Chondrocyte (in vitro differentiated cells): ENCODE results near the gene ANKRD13C. TPM values are rescaled to one million over a fixed set of nuclear protein-coding genes. Genes with fewer than 3 reads are reported as not detected.
"Not testable (repeated sequence)": the region's sequence is repeated elsewhere in the genome, so short reads cannot be mapped to it uniquely, and the experiment has no call there.

Experiments used
- DNase-seq: peaks from one replicate; pipeline ENCODE4 v3.0.0; 2021; ENCODE audit warnings: mixed read lengths, low spot score
- H3K27ac Mint-ChIP-seq: one replicate; pipeline ENCODE4 v1.8.0; 2021; ENCODE audit warnings: mild to moderate bottlenecking, moderate library complexity, mixed read lengths; ENCODE audit not compliant: unreplicated experiment
- H3K27me3 Mint-ChIP-seq: 2 replicates; pipeline ENCODE4 v1.8.0; 2021; ENCODE audit warnings: low read depth, mixed read lengths
- H3K36me3 Mint-ChIP-seq: 2 replicates; pipeline ENCODE4 v1.8.0; 2021; ENCODE audit warnings: low read depth, mixed read lengths
- H3K4me1 Mint-ChIP-seq: 2 replicates; pipeline ENCODE4 v1.8.0; 2021; ENCODE audit warnings: low read depth, mild to moderate bottlenecking, mixed read lengths
- H3K4me3 Mint-ChIP-seq: one replicate; pipeline ENCODE4 v1.8.0; 2021; ENCODE audit warnings: mild to moderate bottlenecking, moderate library complexity, mixed read lengths; ENCODE audit not compliant: unreplicated experiment
- H3K9me3 Mint-ChIP-seq: 2 replicates; pipeline ENCODE4 v1.8.0; 2021; ENCODE audit warnings: low read depth, mixed read lengths
- total RNA-seq: library from RNA; stranded (reverse); gene quantifications from 3 replicates; pipeline ENCODE4 v1.2.1, GENCODE V29; 2021
- TF ChIP-seq, protein P1 (sequence below): fragments of 200-600 bp; sonication (generic); IDR thresholded peaks from 2 replicates; pipeline ENCODE4 v1.5.0; 2021; ENCODE audit warnings: antibody characterized with exemption, mild to moderate bottlenecking, moderate library complexity

Gene ANKRD13C
- total RNA-seq, 1 donor from 2014 or later = 19.4 TPM

- H3K36me3 Mint-ChIP-seq = no peaks in the 10 kb centered on the region
- no peak overlapping the region for H3K27ac Mint-ChIP-seq
- DNase-seq = no peak
- peaks cover 27% of the 10 kb centered on the region for H3K4me1 Mint-ChIP-seq
- no peaks in the 10 kb centered on the region for H3K9me3 Mint-ChIP-seq
- H3K4me3 Mint-ChIP-seq = peak overlapping the region; percentile 94
- TF ChIP-seq, protein P1, sequence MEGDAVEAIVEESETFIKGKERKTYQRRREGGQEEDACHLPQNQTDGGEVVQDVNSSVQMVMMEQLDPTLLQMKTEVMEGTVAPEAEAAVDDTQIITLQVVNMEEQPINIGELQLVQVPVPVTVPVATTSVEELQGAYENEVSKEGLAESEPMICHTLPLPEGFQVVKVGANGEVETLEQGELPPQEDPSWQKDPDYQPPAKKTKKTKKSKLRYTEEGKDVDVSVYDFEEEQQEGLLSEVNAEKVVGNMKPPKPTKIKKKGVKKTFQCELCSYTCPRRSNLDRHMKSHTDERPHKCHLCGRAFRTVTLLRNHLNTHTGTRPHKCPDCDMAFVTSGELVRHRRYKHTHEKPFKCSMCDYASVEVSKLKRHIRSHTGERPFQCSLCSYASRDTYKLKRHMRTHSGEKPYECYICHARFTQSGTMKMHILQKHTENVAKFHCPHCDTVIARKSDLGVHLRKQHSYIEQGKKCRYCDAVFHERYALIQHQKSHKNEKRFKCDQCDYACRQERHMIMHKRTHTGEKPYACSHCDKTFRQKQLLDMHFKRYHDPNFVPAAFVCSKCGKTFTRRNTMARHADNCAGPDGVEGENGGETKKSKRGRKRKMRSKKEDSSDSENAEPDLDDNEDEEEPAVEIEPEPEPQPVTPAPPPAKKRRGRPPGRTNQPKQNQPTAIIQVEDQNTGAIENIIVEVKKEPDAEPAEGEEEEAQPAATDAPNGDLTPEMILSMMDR = no peak
- H3K27me3 Mint-ChIP-seq = no peaks in the 10 kb centered on the region
These were observed 1.4 kb upstream of the ANKRD13C start for GRCh38 chr1:70355920-70356319.

DNA sequence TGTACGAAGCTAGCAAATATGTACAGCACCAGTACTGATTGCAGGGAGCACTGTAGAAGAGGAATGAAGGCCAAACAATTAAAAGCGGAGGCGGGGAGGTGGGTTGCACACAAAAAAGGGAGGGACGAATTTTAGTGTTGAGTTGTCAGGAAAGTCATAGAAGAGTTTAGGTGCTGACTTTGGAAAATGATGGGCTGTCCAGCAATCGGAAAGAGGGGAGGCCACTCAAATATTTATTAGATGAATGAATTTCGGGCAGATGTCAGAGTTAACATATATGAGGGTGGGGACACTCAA lies 537 bp upstream of the ANKRD13C start:
- Mint-ChIP-seq H3K4me3 (peak overlapping the region; percentile 94), H3K27me3 (no peaks in the 10 kb centered on the region), H3K9me3 (no peaks in the 10 kb centered on the region), H3K4me1 (peaks cover 34% of the 10 kb centered on the region), H3K36me3 (no peaks in the 10 kb centered on the region), H3K27ac (peak overlapping the region; percentile 99)
- TF ChIP-seq, protein P1 = no peak
- DNase-seq = no peak

DNA sequence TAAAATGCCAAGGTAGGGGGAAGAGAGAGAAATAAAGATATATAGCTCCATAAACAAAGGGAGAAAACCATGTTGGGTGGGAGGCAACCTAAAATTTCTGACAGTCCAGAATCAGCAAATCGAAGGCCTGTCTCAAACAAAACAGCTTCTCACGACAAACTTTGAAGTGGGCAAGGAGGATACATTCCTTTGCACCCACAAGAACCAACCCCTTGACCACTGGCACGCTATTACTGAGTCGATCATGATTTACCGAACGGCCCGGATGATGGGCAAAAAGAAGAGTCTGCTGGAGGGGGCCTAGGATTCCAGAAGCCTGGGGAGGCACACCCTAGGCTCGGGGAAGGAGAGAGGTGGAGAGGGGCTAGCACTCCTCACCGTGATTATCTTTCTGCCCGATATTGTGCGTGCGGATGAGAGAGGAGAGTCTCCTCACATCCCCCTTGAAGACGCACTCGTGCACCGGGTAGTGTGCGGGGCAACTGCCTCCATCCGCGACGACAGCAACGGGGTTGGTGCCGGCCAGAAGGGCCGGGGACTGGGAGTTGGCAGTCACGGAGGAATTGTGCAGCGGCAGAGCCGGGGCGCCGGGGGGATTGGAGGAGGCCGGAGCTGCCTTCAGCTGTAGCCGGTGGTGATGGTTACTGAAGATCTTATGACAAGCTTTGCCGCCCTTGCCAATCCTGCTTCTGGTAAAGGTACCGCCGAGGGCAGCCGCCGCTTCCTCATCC lies 756 bp downstream of the ANKRD13C start:
- H3K9me3 Mint-ChIP-seq = no peaks in the 10 kb centered on the region
- peaks cover 40% of the 10 kb centered on the region for H3K4me1 Mint-ChIP-seq
- peak overlapping the region; percentile 94 for H3K4me3 Mint-ChIP-seq
- no peaks in the 10 kb centered on the region for H3K36me3 Mint-ChIP-seq
- DNase-seq = no peak
- no peaks in the 10 kb centered on the region for H3K27me3 Mint-ChIP-seq
- TF ChIP-seq, protein P1 = no peak
- peak overlapping the region; percentile 99 for H3K27ac Mint-ChIP-seq

- Mint-ChIP-seq H3K9me3 (no peaks in the 10 kb centered on the region), H3K27me3 (no peaks in the 10 kb centered on the region), H3K27ac (peak overlapping the region; percentile 99), H3K36me3 (no peaks in the 10 kb centered on the region), H3K4me3 (peak overlapping the region; percentile 94), H3K4me1 (peaks cover 43% of the 10 kb centered on the region)
- no peak for DNase-seq
- TF ChIP-seq, protein P1 = no peak
These were observed 1.5 kb downstream of the ANKRD13C start for GRCh38 chr1:70353044-70353443.

- H3K9me3 Mint-ChIP-seq, H3K27me3 Mint-ChIP-seq, DNase-seq, H3K36me3 Mint-ChIP-seq, H3K4me3 Mint-ChIP-seq, H3K27ac Mint-ChIP-seq: not testable (repeated sequence)
- H3K4me1 Mint-ChIP-seq = peaks cover 33% of the 10 kb centered on the region
These were observed 4.7 kb downstream of the ANKRD13C start for GRCh38 chr1:70349799-70350198.
